GM21825 (cell line): Measurements from ENCODE around the gene COL6A3.

ENCODE experiments used
- ATAC-seq: cut with Tn5 transposase; IDR thresholded peaks from one replicate; pipeline ENCODE4 v1.9.1; 2021; ENCODE audit warnings: mild to moderate bottlenecking, moderate library complexity; ENCODE audit not compliant: unreplicated experiment

COL6A3 gene

GRCh38 chr2:237352279-237352845 is 61.6 kb downstream of the COL6A3 start:
- no peak for ATAC-seq

- no peak for ATAC-seq
Observed at GRCh38 chr2:237351796-237352195, 62.2 kb downstream of the COL6A3 start.

GRCh38 chr2:237351046-237351445 is 62.9 kb downstream of the COL6A3 start:
- no peak for ATAC-seq

GRCh38 chr2:237350597-237350996 is 63.4 kb downstream of the COL6A3 start:
- ATAC-seq: no peak

GRCh38 chr2:237350070-237350469 is 63.9 kb downstream of the COL6A3 start:
- no peak for ATAC-seq

- no peak for ATAC-seq
Observed at GRCh38 chr2:237348281-237348865, 65.6 kb downstream of the COL6A3 start.

DNA sequence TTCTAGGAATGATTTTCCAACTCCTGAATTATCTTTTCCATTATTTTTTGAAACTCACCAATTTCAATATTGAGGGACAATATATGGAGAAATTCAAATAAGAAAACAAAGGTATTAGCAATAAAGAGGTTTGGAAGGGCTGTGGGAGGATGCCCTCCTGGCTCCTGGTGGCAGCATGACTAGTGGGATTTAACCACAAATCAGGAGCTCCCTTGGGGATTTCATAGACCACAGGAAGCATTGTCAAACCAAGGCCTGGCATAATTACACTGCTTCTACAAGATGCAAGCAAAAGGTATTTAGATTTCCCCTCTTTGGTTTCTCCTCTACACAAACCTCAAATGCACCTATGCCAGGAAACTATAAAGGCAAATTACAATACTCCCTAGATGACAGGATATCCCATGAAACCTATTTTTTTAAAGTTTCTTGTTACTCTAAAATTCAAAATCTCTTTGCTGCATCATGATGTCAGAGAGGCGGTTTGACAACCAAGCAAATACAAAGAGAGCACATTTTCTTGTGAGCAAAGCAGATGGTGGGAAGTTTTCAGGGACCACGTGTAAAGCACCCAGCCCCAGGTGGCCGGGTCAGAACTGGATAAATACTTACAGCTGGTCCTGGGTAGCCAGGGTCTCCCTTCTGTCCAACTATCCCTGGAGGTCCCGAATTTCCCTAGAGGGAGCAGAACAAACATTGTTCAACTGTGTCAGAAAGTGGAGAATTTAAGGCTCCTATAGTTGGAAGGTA is 67.9 kb downstream of the COL6A3 start:
- ATAC-seq: no peak

DNA sequence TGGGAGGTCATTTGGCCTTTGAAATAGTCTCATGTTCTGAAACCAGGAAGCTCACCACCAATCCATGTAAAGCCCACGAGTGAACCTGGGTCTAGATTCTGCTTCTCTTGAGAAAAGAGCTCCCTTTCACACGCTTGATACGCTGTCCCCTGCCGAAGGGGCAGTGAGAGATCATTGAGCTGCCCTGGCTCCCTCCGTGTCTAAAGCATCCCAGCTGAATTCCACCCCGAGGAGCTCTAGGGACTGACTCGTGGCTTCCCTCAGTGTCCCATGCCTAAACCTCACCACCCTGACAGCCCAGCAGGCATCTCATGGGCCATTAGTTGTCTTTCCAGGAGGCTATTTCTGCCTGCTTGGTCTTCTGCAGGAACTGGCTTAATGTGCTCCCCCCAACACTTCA is 68.6 kb downstream of the COL6A3 start:
- ATAC-seq: no peak

DNA sequence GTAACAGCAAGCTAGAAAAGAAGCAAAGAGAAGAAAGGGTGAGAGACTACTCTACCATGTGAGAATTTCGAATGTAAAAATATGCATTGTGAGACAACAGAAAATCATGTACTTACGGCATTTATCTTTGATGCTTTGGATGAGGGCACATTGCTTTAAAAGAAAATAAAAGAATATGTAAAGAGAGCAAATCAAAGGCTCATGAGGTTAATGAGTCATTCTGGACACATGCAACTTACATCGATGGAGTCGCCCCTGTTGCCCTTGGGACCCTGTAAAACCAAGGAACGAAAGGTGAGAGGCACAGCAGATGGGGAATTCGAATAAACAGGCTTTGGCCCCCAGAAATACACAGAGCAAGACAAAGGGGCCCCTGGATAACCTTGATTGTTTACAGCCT is 69.0 kb downstream of the COL6A3 start:
- ATAC-seq: no peak

DNA sequence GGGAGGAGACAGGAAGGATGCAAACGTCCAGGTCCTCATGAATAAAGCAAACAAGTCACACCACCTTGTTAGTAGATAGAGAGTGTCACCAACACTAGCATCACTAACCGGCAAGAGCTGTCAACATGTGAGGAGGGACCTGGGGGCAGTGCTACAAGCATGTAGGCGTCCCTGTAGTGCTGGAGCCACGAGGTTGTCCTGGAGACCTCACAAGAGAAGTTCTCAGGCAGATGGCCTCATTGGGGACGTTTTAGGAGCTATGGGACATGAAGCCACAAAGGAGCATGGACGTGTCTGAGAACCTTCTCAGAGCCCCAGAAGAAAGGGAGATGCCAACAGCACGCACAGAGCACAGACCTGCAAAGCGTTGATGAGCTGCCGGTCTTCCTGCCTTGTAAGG is 70.0 kb downstream of the COL6A3 start:
- ATAC-seq: no peak

DNA sequence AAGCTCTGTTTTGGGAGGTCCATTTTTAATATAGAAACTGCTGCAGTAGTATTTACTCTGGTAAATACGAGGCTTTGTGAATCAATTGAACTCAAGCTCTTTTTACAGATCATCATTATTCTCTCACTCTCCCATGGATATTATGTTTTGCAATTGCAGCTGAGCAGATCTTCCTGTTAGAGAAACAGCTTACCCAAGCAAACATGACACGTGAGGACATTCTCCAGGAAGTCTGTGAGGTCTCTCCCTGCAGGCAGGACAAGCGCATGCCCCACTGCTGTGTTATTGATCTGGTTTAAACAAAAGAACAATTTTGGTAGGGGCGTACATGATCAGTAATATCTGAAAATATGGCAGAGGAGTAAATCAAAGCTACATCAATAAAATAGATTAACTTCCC is 72.1 kb downstream of the COL6A3 start:
- ATAC-seq: no peak

GRCh38 chr2:237337586-237337985 is 76.4 kb downstream of the COL6A3 start:
- ATAC-seq: no peak

GRCh38 chr2:237336131-237336530 is 77.8 kb downstream of the COL6A3 start:
- no peak for ATAC-seq

GRCh38 chr2:237333748-237334147 is 80.2 kb downstream of the COL6A3 start:
- ATAC-seq: no peak

DNA sequence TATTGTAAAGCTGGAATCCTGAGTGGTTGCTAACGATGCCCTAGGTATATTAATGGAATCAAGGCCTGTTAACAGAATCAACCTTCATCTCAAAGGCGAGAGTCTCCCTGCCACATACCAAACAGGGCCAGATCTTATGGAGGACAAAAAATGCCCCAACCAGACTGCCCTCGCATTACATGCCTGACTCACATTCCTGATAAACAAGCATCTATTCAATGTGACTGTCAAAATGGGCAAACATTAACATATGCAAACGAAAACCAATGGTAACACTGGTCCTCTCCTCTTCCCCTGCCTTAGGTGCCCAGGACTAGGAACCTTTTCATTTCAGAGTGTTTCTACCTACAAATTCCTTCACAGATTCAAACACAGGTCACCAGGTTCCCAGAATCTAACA is 83.4 kb downstream of the COL6A3 start:
- ATAC-seq: no peak

- ATAC-seq: no peak
Observed at GRCh38 chr2:237327175-237327950, 86.6 kb downstream of the COL6A3 start.

DNA sequence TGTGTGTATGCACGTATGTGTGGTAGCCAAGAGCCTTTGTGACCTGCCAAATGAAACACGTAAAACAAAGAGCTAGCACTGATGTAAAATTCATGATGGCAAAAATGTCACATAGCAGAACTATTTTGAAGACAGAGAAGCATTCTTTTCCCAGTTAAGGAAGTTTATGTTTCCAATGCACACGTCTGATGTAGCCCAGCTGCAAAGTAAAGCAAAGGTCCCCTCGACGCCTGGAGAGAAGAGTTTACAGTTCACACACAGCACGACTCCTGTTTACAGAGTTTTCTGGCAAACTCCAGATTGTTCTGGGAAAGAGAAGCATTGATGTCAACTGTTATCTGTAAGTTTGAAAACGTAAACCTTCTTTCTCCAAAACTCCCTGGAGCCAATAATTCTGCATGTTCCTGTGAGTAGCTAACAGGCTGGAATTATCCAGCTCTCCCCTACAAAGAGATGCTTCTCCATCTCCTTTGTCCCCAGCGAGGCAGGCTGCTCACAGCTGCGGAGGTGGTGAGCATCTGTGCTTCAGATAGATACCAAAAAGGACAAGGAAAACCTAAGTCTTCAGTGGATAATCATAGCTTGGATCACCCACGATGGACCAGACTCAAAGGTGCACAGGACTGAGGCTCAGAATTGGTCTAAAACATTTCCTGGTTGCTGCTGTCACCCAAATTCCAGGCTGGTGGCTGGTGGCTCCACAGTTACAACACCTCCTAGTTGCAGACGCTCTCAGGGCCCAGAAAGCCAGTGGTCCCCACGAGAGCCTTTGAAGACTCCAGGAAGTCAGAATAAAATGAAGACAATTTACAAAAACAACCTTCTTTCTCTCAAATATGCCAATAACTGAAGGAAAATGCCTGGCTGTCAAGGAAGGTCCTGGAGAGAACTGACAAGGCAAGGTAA is 87.4 kb downstream of the COL6A3 start:
- ATAC-seq: no peak

GRCh38 chr2:237324837-237325236 is 89.1 kb downstream of the COL6A3 start:
- no peak for ATAC-seq

GRCh38 chr2:237324405-237324831 is 89.5 kb downstream of the COL6A3 start:
- no peak for ATAC-seq

DNA sequence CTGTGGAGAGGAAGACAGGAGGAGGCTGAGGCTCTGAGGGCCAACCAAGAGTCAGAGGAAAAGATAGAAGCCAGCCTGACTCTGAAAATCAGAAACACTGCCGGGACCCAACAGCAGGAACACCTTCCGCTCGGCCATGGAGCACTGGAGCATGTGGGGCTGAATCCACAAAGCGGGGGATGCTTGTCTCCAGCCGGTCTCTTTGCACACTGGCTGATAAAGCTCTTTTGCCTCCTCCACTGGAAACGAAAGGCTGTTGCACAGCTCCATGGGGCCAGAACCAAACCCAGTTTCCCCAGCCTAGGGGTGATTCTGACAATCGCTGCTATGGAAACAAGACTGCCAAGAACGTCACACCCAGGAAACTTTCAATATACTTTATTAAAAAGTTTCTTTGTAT is 90.3 kb downstream of the COL6A3 start:
- ATAC-seq: no peak

GRCh38 chr2:237322564-237322963 is 91.4 kb downstream of the COL6A3 start:
- no peak for ATAC-seq
